GM12891 (cell line): ENCODE data around the gene PDZD7.

ENCODE experiments used
- PAX5 ChIP-seq: IDR thresholded peaks from 2 replicates; pipeline ENCODE4 v1.6.1; 2011; ENCODE audit warnings: low read length, moderate library complexity, mild to moderate bottlenecking; ENCODE audit not compliant: insufficient read depth, severe bottlenecking
- POLR2A ChIP-seq: IDR thresholded peaks from 2 replicates; pipeline ENCODE4 v1.6.1; 2011; ENCODE audit warnings: low read depth, low read length, control low read depth
- POLR2AphosphoS5 ChIP-seq: IDR thresholded peaks from 2 replicates; pipeline ENCODE4 v1.6.1; 2011; ENCODE audit warnings: low read depth, low read length, control low read depth
- POU2F2 ChIP-seq: IDR thresholded peaks from 2 replicates; pipeline ENCODE4 v1.6.1; 2011; ENCODE audit warnings: low read depth, mild to moderate bottlenecking, control low read depth, low read length, moderate library complexity
- SPI1 ChIP-seq: IDR thresholded peaks from 2 replicates; pipeline ENCODE4 v1.6.1; 2011; ENCODE audit warnings: low read depth, low read length, control low read depth
- TAF1 ChIP-seq: IDR thresholded peaks from 2 replicates; pipeline ENCODE4 v1.6.1; 2011; ENCODE audit warnings: low read depth, low read length, control low read depth

GRCh38 chr10:100998183-100998990, 32.5 kb downstream of the PDZD7 start:
- TF ChIP-seq POLR2A (no peak), POLR2AphosphoS5 (no peak), TAF1 (no peak), POU2F2 (no peak), SPI1 (no peak), PAX5 (no peak)
